ENCODE results near the gene RNPS1. TPM values are rescaled to one million over a fixed set of nuclear protein-coding genes. Genes with fewer than 3 reads are reported as not detected.
"Not testable (repeated sequence)": the region's sequence is repeated elsewhere in the genome, so short reads cannot be mapped to it uniquely, and the experiment has no call there.

RNPS1 gene
- total and polyA plus RNA-seq, 2 donors (not counting 1 experiment from before 2014, with no cell fraction given), result 38.1 to 115 TPM

DNA sequence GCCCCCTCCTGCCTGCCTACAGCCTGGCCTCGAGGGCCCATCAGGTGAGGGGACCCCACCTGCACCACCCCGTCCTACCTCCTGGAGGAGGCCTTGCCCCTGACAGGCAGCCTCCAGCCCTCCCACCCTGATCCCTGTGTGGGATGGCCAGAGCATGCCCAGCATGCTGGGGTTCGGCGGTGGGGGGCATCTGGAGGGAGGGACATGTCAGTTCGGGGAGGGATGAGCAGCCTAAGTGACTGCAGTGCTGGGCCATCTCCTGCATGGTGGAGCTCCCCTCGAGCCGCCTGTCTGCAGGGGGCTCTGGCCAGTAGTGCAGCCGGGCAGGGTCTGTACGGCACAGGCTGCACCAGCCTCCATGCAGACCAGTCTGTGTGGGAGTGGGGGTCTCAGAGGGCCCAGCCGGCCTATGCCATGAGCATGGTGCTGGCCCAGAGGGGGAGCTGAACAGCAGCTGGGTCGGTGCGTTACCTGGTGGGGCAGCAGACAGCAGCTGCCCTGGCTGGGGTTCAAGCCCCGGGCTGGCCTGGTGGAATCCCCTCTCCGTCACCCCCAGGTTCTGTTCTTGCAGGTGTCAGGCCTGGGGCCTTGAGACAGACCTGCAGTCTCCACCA, 4.0 kb upstream of the RNPS1 start:
- Histone ChIP-seq H3K9ac (ENCODE audit: insufficient read depth, low read length) (no peak overlapping the region), H4K20me1 (ENCODE audit: control insufficient read depth, extremely low read depth, insufficient read depth, low read length) (no peaks in the 10 kb centered on the region), H3K4me2 (ENCODE audit: extremely low read depth, insufficient read depth, low read length) (no peak overlapping the region), H3K27ac (ENCODE audit: insufficient read depth, low read length) (no peak overlapping the region), H3K9me3 (ENCODE audit: control insufficient read depth, insufficient read depth, low read depth, low read length) (no peaks in the 10 kb centered on the region), H3K4me3 (replicated peaks in 1 of 4; ENCODE audit: control extremely low read depth in 1 of 4, insufficient read depth in 1 of 4, low read depth in 3 of 4, low read length in 4 of 4) (no peak overlapping the region), H3K36me3 (ENCODE audit: control insufficient read depth, insufficient read depth, low read length) (no peaks in the 10 kb centered on the region), H3K4me1 (ENCODE audit: control insufficient read depth, extremely low read depth, insufficient read depth, low read length) (peaks cover 7% of the 10 kb centered on the region), H3K79me2 (ENCODE audit: control insufficient read depth, insufficient read depth, low read length) (peaks cover 25% of the 10 kb centered on the region), H2AFZ (ENCODE audit: low read length) (no peak overlapping the region), H3K27me3 (ENCODE audit: control insufficient read depth, insufficient read depth, low read length) (no peaks in the 10 kb centered on the region)
- no peak for TF ChIP-seq EZH2 (IDR thresholded peaks at IDR 0.05; ENCODE audit: low read length, missing control alignments)
- TF ChIP-seq, protein P1, sequence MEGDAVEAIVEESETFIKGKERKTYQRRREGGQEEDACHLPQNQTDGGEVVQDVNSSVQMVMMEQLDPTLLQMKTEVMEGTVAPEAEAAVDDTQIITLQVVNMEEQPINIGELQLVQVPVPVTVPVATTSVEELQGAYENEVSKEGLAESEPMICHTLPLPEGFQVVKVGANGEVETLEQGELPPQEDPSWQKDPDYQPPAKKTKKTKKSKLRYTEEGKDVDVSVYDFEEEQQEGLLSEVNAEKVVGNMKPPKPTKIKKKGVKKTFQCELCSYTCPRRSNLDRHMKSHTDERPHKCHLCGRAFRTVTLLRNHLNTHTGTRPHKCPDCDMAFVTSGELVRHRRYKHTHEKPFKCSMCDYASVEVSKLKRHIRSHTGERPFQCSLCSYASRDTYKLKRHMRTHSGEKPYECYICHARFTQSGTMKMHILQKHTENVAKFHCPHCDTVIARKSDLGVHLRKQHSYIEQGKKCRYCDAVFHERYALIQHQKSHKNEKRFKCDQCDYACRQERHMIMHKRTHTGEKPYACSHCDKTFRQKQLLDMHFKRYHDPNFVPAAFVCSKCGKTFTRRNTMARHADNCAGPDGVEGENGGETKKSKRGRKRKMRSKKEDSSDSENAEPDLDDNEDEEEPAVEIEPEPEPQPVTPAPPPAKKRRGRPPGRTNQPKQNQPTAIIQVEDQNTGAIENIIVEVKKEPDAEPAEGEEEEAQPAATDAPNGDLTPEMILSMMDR (conservative IDR thresholded peaks at IDR 0.05 in 1 of 2, IDR thresholded peaks at IDR 0.05 in 1 of 2; ENCODE audit: low read depth in 1 of 2, low read length in 2 of 2), result no peak
- no peak for DNase-seq (ENCODE audit: low read depth in 2 of 2)

DNA sequence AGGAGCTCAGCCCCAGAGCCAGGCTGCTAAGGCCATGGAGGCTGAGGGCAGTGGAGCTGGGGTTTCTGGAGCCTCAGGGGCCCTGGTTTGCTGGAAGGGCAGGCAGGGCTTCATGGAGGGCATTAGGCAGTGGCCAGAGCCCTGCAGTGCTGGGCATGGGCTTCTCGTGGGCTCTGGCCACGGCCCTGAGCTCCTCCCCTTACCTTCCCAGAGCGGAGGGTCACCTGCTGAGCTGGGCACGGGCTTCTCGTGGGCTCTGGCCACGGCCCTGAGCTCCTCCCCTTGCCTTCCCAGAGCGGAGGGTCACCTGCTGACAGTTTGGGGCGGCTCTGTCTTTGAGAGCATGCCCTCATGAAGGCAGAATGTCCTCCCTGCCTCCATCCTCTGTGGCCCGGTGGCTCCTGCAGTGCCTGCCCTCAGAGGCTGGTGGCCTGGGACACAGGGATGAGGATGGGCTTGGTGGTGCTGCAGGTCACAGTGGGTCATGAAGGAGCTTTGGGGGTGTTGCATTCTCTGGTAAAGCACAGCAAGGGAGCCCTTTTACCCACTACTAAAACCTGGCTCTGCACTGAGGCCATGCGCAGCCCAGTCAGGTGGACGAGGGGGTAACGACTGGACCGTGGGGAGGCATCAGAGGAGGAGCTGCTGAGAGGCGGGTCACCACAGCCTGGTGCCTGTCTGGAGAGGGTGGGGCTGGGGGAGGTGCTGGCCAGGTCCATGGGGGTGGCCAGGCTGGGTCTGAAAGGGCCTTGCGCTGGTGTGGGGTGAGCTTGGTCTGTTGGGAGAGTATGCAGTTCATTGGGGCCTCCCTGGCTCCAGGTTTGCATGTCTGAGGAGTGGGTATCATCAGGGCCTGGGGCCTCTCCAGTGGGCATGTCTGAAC, 2.9 kb upstream of the RNPS1 start:
- no peak overlapping the region for H3K9ac ChIP-seq (ENCODE audit: insufficient read depth, low read length)
- H3K4me1 ChIP-seq (ENCODE audit: control insufficient read depth, extremely low read depth, insufficient read depth, low read length), result peaks cover 7% of the 10 kb centered on the region
- no peak overlapping the region for H2AFZ ChIP-seq (ENCODE audit: low read length)
- H3K9me3 ChIP-seq (ENCODE audit: control insufficient read depth, insufficient read depth, low read depth, low read length), result no peaks in the 10 kb centered on the region
- H3K79me2 ChIP-seq (ENCODE audit: control insufficient read depth, insufficient read depth, low read length), result peaks cover 35% of the 10 kb centered on the region
- no peaks in the 10 kb centered on the region for H3K27me3 ChIP-seq (ENCODE audit: control insufficient read depth, insufficient read depth, low read length)
- TF ChIP-seq, protein P1 (conservative IDR thresholded peaks at IDR 0.05 in 1 of 2, IDR thresholded peaks at IDR 0.05 in 1 of 2; ENCODE audit: low read depth in 1 of 2, low read length in 2 of 2), result no peak
- TF ChIP-seq EZH2 (IDR thresholded peaks at IDR 0.05; ENCODE audit: low read length, missing control alignments), result no peak
- H4K20me1 ChIP-seq (ENCODE audit: control insufficient read depth, extremely low read depth, insufficient read depth, low read length), result no peaks in the 10 kb centered on the region
- H3K4me2 ChIP-seq (ENCODE audit: extremely low read depth, insufficient read depth, low read length), result no peak overlapping the region
- DNase-seq (ENCODE audit: low read depth in 2 of 2), result no peak
- H3K27ac ChIP-seq (ENCODE audit: insufficient read depth, low read length), result no peak overlapping the region
- no peak overlapping the region for H3K4me3 ChIP-seq (replicated peaks in 1 of 4; ENCODE audit: control extremely low read depth in 1 of 4, insufficient read depth in 1 of 4, low read depth in 3 of 4, low read length in 4 of 4)
- no peaks in the 10 kb centered on the region for H3K36me3 ChIP-seq (ENCODE audit: control insufficient read depth, insufficient read depth, low read length)

DNA sequence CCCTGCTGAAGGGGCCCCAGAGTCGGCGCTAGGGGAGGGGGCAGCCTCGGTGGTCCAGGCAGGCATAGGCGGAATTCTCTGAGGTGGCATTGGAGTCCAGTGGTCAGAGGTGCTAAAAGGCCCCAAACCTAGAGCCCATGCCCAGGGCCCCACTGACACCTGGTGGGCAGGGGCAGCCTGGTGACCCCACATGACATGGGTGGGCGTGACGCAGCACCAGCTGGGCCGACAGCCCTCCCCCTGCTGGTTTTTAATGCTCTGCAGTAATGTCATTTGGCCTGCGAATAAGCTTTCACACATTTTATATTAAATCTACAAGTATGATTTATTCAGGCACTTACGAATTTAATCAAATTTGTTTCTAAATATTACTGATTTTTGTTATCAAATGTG, 2.1 kb upstream of the RNPS1 start:
- Histone ChIP-seq H3K27me3 (ENCODE audit: control insufficient read depth, insufficient read depth, low read length) (no peaks in the 10 kb centered on the region), H3K4me3 (replicated peaks in 1 of 4; ENCODE audit: control extremely low read depth in 1 of 4, insufficient read depth in 1 of 4, low read depth in 3 of 4, low read length in 4 of 4) (peak overlapping the region in 1 of 4 experiments; percentile 87), H3K4me2 (ENCODE audit: extremely low read depth, insufficient read depth, low read length) (peak overlapping the region; percentile 79), H3K9ac (ENCODE audit: insufficient read depth, low read length) (no peak overlapping the region), H3K27ac (ENCODE audit: insufficient read depth, low read length) (no peak overlapping the region), H3K79me2 (ENCODE audit: control insufficient read depth, insufficient read depth, low read length) (peaks cover 43% of the 10 kb centered on the region), H4K20me1 (ENCODE audit: control insufficient read depth, extremely low read depth, insufficient read depth, low read length) (peaks cover 2% of the 10 kb centered on the region), H2AFZ (ENCODE audit: low read length) (no peak overlapping the region), H3K36me3 (ENCODE audit: control insufficient read depth, insufficient read depth, low read length) (no peaks in the 10 kb centered on the region), H3K9me3 (ENCODE audit: control insufficient read depth, insufficient read depth, low read depth, low read length) (no peaks in the 10 kb centered on the region), H3K4me1 (ENCODE audit: control insufficient read depth, extremely low read depth, insufficient read depth, low read length) (peaks cover 7% of the 10 kb centered on the region)
- TF ChIP-seq, protein P1 (conservative IDR thresholded peaks at IDR 0.05 in 1 of 2, IDR thresholded peaks at IDR 0.05 in 1 of 2; ENCODE audit: low read depth in 1 of 2, low read length in 2 of 2), result no peak
- no peak for TF ChIP-seq EZH2 (IDR thresholded peaks at IDR 0.05; ENCODE audit: low read length, missing control alignments)
- no peak for DNase-seq (ENCODE audit: low read depth in 2 of 2)

DNA sequence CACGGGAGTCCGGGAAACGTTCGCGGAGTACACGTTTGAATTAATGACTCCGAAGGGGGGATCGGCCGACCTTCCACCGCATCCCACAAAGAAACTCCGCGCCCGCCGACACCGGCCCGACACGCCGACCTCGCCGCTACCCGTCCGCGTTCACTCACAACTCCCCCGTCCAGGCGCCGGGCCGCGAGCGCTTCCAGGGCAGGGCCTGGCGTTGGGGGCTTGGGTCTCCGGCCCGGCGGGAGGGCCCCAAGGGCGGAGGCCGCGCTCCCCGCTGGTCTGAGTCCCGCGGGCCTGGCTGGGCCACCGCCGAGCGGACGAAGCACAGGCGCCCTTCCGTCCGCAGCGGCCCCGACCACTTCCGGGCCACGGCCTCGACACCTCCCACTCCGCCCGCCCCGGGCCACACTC, 417 bp downstream of the RNPS1 start:
- not testable (repeated sequence) for H4K20me1 ChIP-seq (ENCODE audit: control insufficient read depth, extremely low read depth, insufficient read depth, low read length); H3K36me3 ChIP-seq (ENCODE audit: control insufficient read depth, insufficient read depth, low read length)

More for the DNA sequence above, 417 bp downstream of the RNPS1 start:
- H3K4me1 ChIP-seq (ENCODE audit: control insufficient read depth, extremely low read depth, insufficient read depth, low read length); DNase-seq (ENCODE audit: low read depth in 2 of 2); H3K27me3 ChIP-seq (ENCODE audit: control insufficient read depth, insufficient read depth, low read length); H3K9me3 ChIP-seq (ENCODE audit: control insufficient read depth, insufficient read depth, low read depth, low read length): not testable (repeated sequence)
- H3K79me2 ChIP-seq (ENCODE audit: control insufficient read depth, insufficient read depth, low read length), result peaks cover 69% of the 10 kb centered on the region
- H3K4me3 ChIP-seq (replicated peaks in 1 of 4; ENCODE audit: control extremely low read depth in 1 of 4, insufficient read depth in 1 of 4, low read depth in 3 of 4, low read length in 4 of 4), result peak overlapping the region; percentile 71 to 89 (median 83)
- peak overlapping the region; percentile 99 for H3K27ac ChIP-seq (ENCODE audit: insufficient read depth, low read length)
- peak overlapping the region; percentile 72 for H3K4me2 ChIP-seq (ENCODE audit: extremely low read depth, insufficient read depth, low read length)
- peak overlapping the region; percentile 92 for H3K9ac ChIP-seq (ENCODE audit: insufficient read depth, low read length)
- H2AFZ ChIP-seq (ENCODE audit: low read length), result peak overlapping the region; percentile 73

Data from fibroblast of lung (primary cell).